Right lobe of liver (tissue), 4 donors: ENCODE results near the gene MEI1.

Experiments
- CTCF ChIP-seq, 4 donors: fragments of 200-600 bp in 3 of 4; fragments of 450-650 bp in 1 of 4; IDR thresholded peaks; one replicate each; pipeline versions ENCODE4 v1.5.1 to v1.8.0; 2016 to 2022; ENCODE audit warnings: antibody characterized with exemption in 4 of 4, mild to moderate bottlenecking in 2 of 4
- POLR2A ChIP-seq: fragments of 450-650 bp; IDR thresholded peaks from one replicate; pipeline ENCODE4 v1.6.1; 2017; ENCODE audit warnings: antibody characterized with exemption, mild to moderate bottlenecking
- donor health status: DM: no; HTN: no; CAD: no.
- donor health status: DM: no; HTN: no; CAD: no.
- donor health status: DM: no; HTN: yes; CAD: no.

GRCh38 chr22:41731609-41732008 is 32.3 kb downstream of the MEI1 start:
- TF ChIP-seq CTCF (IDR thresholded peaks at IDR 0.05): no peak
- TF ChIP-seq POLR2A: no peak
